ENCODE measurements around the gene ZNF385B.

Gene ZNF385B

GRCh38 chr2:179646173-179646769 is 215.1 kb downstream of the ZNF385B start:
- TF ChIP-seq GATA3 (IDR thresholded peaks at IDR 0.05; ENCODE audit: low read depth, low read length): no peak
- no peak for TF ChIP-seq GATA2 (IDR thresholded peaks at IDR 0.05; ENCODE audit: low read depth, low read length)

- no peak for TF ChIP-seq GATA2 (IDR thresholded peaks at IDR 0.05; ENCODE audit: low read depth, low read length)
- TF ChIP-seq GATA3 (IDR thresholded peaks at IDR 0.05; ENCODE audit: low read depth, low read length): no peak
These were observed 216.4 kb downstream of the ZNF385B start for GRCh38 chr2:179645047-179645446.

GRCh38 chr2:179642462-179642861 is 218.9 kb downstream of the ZNF385B start:
- TF ChIP-seq GATA3 (IDR thresholded peaks at IDR 0.05; ENCODE audit: low read depth, low read length) (no peak), GATA2 (IDR thresholded peaks at IDR 0.05; ENCODE audit: low read depth, low read length) (no peak)

GRCh38 chr2:179636995-179637394 is 224.4 kb downstream of the ZNF385B start:
- TF ChIP-seq GATA2 (IDR thresholded peaks at IDR 0.05; ENCODE audit: low read depth, low read length) (no peak), GATA3 (IDR thresholded peaks at IDR 0.05; ENCODE audit: low read depth, low read length) (no peak)

- TF ChIP-seq GATA3 (IDR thresholded peaks at IDR 0.05; ENCODE audit: low read depth, low read length): no peak
- no peak for TF ChIP-seq GATA2 (IDR thresholded peaks at IDR 0.05; ENCODE audit: low read depth, low read length)
These were observed 225.1 kb downstream of the ZNF385B start for GRCh38 chr2:179636100-179636980.

- TF ChIP-seq GATA2 (IDR thresholded peaks at IDR 0.05; ENCODE audit: low read depth, low read length) (no peak), GATA3 (IDR thresholded peaks at IDR 0.05; ENCODE audit: low read depth, low read length) (no peak)
These were observed 235.2 kb downstream of the ZNF385B start for GRCh38 chr2:179626261-179626660.

- TF ChIP-seq GATA3 (IDR thresholded peaks at IDR 0.05; ENCODE audit: low read depth, low read length) (no peak), GATA2 (IDR thresholded peaks at IDR 0.05; ENCODE audit: low read depth, low read length) (no peak)
These were observed 238.6 kb downstream of the ZNF385B start for GRCh38 chr2:179622635-179623300.

GRCh38 chr2:179622112-179622511 is 239.3 kb downstream of the ZNF385B start:
- TF ChIP-seq GATA2 (IDR thresholded peaks at IDR 0.05; ENCODE audit: low read depth, low read length) (no peak), GATA3 (IDR thresholded peaks at IDR 0.05; ENCODE audit: low read depth, low read length) (no peak)

- no peak for TF ChIP-seq GATA2 (IDR thresholded peaks at IDR 0.05; ENCODE audit: low read depth, low read length)
- no peak for TF ChIP-seq GATA3 (IDR thresholded peaks at IDR 0.05; ENCODE audit: low read depth, low read length)
These were observed 241.4 kb downstream of the ZNF385B start for GRCh38 chr2:179619947-179620467.

- no peak for TF ChIP-seq GATA3 (IDR thresholded peaks at IDR 0.05; ENCODE audit: low read depth, low read length)
- TF ChIP-seq GATA2 (IDR thresholded peaks at IDR 0.05; ENCODE audit: low read depth, low read length): no peak
These were observed 247.3 kb downstream of the ZNF385B start for GRCh38 chr2:179614121-179614520.

- TF ChIP-seq GATA2 (IDR thresholded peaks at IDR 0.05; ENCODE audit: low read depth, low read length) (no peak), GATA3 (IDR thresholded peaks at IDR 0.05; ENCODE audit: low read depth, low read length) (no peak)
These were observed 247.7 kb downstream of the ZNF385B start for GRCh38 chr2:179613701-179614100.

GRCh38 chr2:179613299-179613651 is 248.1 kb downstream of the ZNF385B start:
- no peak for TF ChIP-seq GATA3 (IDR thresholded peaks at IDR 0.05; ENCODE audit: low read depth, low read length)
- no peak for TF ChIP-seq GATA2 (IDR thresholded peaks at IDR 0.05; ENCODE audit: low read depth, low read length)

GRCh38 chr2:179612591-179613298 is 248.7 kb downstream of the ZNF385B start:
- TF ChIP-seq GATA2 (IDR thresholded peaks at IDR 0.05; ENCODE audit: low read depth, low read length) (no peak), GATA3 (IDR thresholded peaks at IDR 0.05; ENCODE audit: low read depth, low read length) (no peak)

- no peak for TF ChIP-seq GATA3 (IDR thresholded peaks at IDR 0.05; ENCODE audit: low read depth, low read length)
- no peak for TF ChIP-seq GATA2 (IDR thresholded peaks at IDR 0.05; ENCODE audit: low read depth, low read length)
These were observed 249.3 kb downstream of the ZNF385B start for GRCh38 chr2:179612108-179612507.
